Esophagus muscularis mucosa (tissue), 4 donors: ENCODE measurements around the gene DFFB. TPM values are rescaled to one million over a fixed set of nuclear protein-coding genes. Genes with fewer than 3 reads are reported as not detected.

Experiments used
- DNase-seq: peaks from one replicate; pipeline ENCODE4 v3.0.0-alpha.2; 2017; ENCODE audit errors: extremely low spot score
- H3K27ac ChIP-seq, 4 donors: fragments of 200-600 bp; sonication (generic); replicated peaks in 1 of 4; 1 replicate in 3 of 4; 2 replicates in 1 of 4; pipeline ENCODE4 v1.5.1; 2016 to 2019; ENCODE audit warnings: mild to moderate bottlenecking in 1 of 4
- H3K27me3 ChIP-seq, 4 donors: fragments of 200-600 bp; sonication (generic); one replicate each; pipeline versions ENCODE4 v1.5.1 to v1.6.0; 2016 to 2019
- H3K36me3 ChIP-seq, 4 donors: fragments of 200-600 bp; sonication (generic); one replicate each; pipeline ENCODE4 v1.5.1; 2016 to 2019
- H3K4me1 ChIP-seq, 4 donors: fragments of 200-600 bp; sonication (generic); one replicate each; pipeline ENCODE4 v1.5.1; 2016 to 2019
- H3K4me3 ChIP-seq, 4 donors: fragments of 200-600 bp; sonication (generic); 1 replicate in 2 of 4; 2 replicates in 2 of 4; pipeline ENCODE4 v1.5.1; 2016 to 2019; ENCODE audit warnings: mild to moderate bottlenecking in 4 of 4, moderate library complexity in 1 of 4
- H3K9me3 ChIP-seq, 4 donors: fragments of 200-600 bp; sonication (generic); 1 replicate in 3 of 4; 2 replicates in 1 of 4; pipeline ENCODE4 v1.5.1; 2016 to 2019
- CTCF ChIP-seq, 3 experiments: fragments of 200-600 bp in 2 of 3; fragments of 450-650 bp in 1 of 3; sonication (generic) in 2 of 3; IDR thresholded peaks; one replicate each; pipeline ENCODE4 v1.5.1; 2017 to 2019; ENCODE audit warnings: antibody characterized with exemption in 3 of 3, mild to moderate bottlenecking in 2 of 3, moderate library complexity in 1 of 3
- EP300 ChIP-seq: sonication (generic); formaldehyde crosslinking; IDR thresholded peaks from one replicate; pipeline ENCODE4 v1.6.1; 2017; ENCODE audit warnings: antibody characterized with exemption
- POLR2A ChIP-seq: fragments of 450-650 bp; IDR thresholded peaks from one replicate; pipeline ENCODE4 v1.6.1; 2017; ENCODE audit warnings: antibody characterized with exemption, moderate library complexity, mild to moderate bottlenecking, low read depth
- POLR2AphosphoS5 ChIP-seq, 2 donors: sonication (generic); formaldehyde crosslinking; IDR thresholded peaks; one replicate each; pipeline ENCODE4 v1.6.1; 2017; ENCODE audit warnings: antibody characterized with exemption in 2 of 2
- WGBS: methylation state at CpG from one replicate; pipeline ENCODE4 v1.1.5; 2018; 5-methylcytosine and 5-hydroxymethylcytosine counted together
- intact Hi-C: fragments of 100-400 bp; cut with DNase I; formaldehyde crosslinking; loops from one replicate; pipeline ENCODE4 v1.15.1; 2023
- total RNA-seq, 4 donors: library from RNA; depleted of rRNA; stranded (reverse); fragments of >200 nt; gene quantifications; one replicate each; pipeline versions ENCODE4 v1.1.0 to v1.2.1, GENCODE V29; 2016

The DFFB gene
- total RNA-seq, 4 donors from 2014 or later, result 5.0 to 13.4 (median 5.2) TPM

DNA sequence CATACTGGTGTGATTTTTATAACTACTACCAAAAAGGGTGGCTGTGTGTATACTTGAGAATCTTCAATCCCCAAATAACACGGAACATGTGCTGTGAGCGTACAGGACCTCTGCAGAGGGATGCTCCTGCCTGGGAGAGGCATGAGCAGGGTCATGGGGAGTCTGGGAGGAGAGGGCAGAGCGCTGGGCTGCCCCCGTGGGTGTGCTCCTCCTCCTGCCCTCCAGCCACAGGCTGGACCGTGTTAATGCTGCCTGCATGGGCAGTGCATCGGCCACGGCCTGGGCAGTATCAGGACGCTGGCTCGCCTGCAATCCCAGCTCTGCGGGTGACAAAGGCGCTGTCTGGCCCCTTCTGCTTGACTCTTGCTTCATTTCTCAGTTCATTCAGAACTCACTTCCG lies 6.4 kb upstream of the DFFB start:
- no peak for DNase-seq
- Histone ChIP-seq H3K4me1 (peaks cover 3 to 12% (median 8%) of the 10 kb centered on the region in 4 donors), H3K27ac (no peak overlapping the region), H3K9me3 (no peaks in the 10 kb centered on the region), H3K4me3 (no peak overlapping the region), H3K27me3 (no peaks in the 10 kb centered on the region), H3K36me3 (peaks cover 42 to 64% (median 50%) of the 10 kb centered on the region in 4 donors)
- intact Hi-C loops, result no loop called here
- TF ChIP-seq POLR2A, result no peak
- WGBS, result 86% methylated on average over 11 of the region's 12 CpGs

GRCh38 chr1:3851292-3851691 lies 6.0 kb upstream of the DFFB start:
- Histone ChIP-seq H3K27me3 (no peaks in the 10 kb centered on the region), H3K36me3 (peaks cover 42 to 59% (median 48%) of the 10 kb centered on the region in 4 donors), H3K4me1 (peaks cover 7 to 17% (median 12%) of the 10 kb centered on the region in 4 donors), H3K9me3 (no peaks in the 10 kb centered on the region), H3K4me3 (no peak overlapping the region), H3K27ac (no peak overlapping the region)
- intact Hi-C loops, result no loop called here
- no peak for DNase-seq
- no peak for TF ChIP-seq POLR2A
- no peak for TF ChIP-seq EP300
- no peak for TF ChIP-seq CTCF (IDR thresholded peaks at IDR 0.05)
- no peak for TF ChIP-seq POLR2AphosphoS5 (IDR thresholded peaks at IDR 0.05)
- 92% methylated on average over 6 of the region's 6 CpGs for WGBS

DNA sequence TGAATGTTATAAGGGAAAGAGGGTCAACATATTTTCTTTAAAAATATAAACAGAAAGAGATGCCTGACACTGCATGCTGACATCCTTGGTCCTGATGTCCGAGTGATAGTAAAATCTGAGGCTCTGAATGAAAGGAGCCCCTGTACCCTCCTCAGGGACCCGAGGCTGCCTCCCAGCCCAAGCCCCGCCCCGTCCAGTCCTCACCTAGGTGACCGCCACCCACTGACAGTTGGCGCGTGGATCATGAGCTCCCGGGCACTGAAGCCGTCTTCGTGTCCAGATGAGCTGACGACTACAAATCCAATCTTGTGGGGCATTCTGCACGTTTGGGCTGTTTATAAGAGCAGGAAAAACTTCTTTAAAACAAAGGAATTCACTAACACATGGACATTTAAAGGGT lies 5.2 kb upstream of the DFFB start:
- intact Hi-C loops, result no loop called here
- WGBS, result 87% methylated on average over 12 of the region's 12 CpGs
- DNase-seq, result no peak
- Histone ChIP-seq H3K27ac (no peak overlapping the region), H3K4me3 (no peak overlapping the region), H3K36me3 (peaks cover 35 to 51% (median 41%) of the 10 kb centered on the region in 4 donors), H3K4me1 (peaks cover 7 to 20% (median 14%) of the 10 kb centered on the region in 4 donors), H3K27me3 (no peaks in the 10 kb centered on the region), H3K9me3 (no peaks in the 10 kb centered on the region)
- no peak for TF ChIP-seq CTCF (IDR thresholded peaks at IDR 0.05)
- no peak for TF ChIP-seq EP300
- no peak for TF ChIP-seq POLR2A
- no peak for TF ChIP-seq POLR2AphosphoS5 (IDR thresholded peaks at IDR 0.05)

DNA sequence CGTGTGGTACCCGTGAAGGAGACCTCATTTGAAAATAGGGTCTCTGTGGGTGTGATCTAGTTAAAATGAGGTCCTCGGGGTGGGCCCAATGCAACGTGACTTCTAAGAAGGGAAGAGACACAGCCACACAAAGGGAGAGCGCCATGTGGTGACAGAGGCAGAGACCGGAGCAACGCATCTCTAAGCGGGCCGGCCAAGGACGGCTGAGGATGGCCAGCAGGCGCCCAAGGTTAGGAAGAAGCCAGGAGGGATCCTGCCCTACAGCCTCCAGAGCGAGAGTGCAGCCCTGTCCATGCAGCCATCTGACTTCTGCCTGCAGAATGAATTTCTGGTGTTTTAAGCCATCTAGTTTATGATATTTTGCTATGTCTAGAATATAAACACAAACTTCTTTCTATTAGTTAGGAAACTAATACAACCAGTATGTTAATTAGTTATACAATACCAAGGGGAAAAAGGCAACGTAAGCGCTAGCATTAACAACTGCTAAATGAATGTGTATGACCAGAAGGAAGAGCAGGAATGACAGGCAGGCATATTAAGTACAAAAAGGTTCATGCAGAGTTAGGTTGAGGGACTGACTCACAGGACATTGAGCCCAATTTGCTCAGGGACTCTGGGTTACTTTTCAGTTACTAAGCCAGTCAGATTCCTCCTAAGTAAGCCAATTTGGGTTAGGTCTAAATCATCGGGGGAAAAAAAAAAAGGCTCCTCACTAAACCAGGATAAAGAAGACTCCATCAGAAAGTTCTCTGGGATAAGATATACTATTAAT lies 4.4 kb upstream of the DFFB start:
- intact Hi-C loops, result no loop called here
- Histone ChIP-seq H3K27me3 (no peaks in the 10 kb centered on the region), H3K27ac (no peak overlapping the region), H3K36me3 (peaks cover 27 to 43% (median 33%) of the 10 kb centered on the region in 4 donors), H3K4me3 (no peak overlapping the region), H3K9me3 (no peaks in the 10 kb centered on the region), H3K4me1 (peaks cover 8 to 26% (median 18%) of the 10 kb centered on the region in 4 donors)
- no peak for DNase-seq
- 83% methylated on average over 15 of the region's 15 CpGs for WGBS
- TF ChIP-seq POLR2A, result no peak
- no peak for TF ChIP-seq CTCF (IDR thresholded peaks at IDR 0.05)
- TF ChIP-seq POLR2AphosphoS5 (IDR thresholded peaks at IDR 0.05), result no peak
- TF ChIP-seq EP300, result no peak

GRCh38 chr1:3857791-3858129 lies 484 bp downstream of the DFFB start:
- no peak for DNase-seq
- Histone ChIP-seq H3K36me3 (peaks cover 0 to 7% (median 4%) of the 10 kb centered on the region in 4 donors), H3K27ac (peak overlapping the region; percentile 80 to 84 (median 82)), H3K27me3 (no peaks in the 10 kb centered on the region), H3K4me1 (peaks cover 14 to 34% (median 27%) of the 10 kb centered on the region in 4 donors), H3K9me3 (no peaks in the 10 kb centered on the region), H3K4me3 (peak overlapping the region; percentile 81 to 97 (median 89))
- TF ChIP-seq POLR2A, result no peak
- no peak for TF ChIP-seq POLR2AphosphoS5 (IDR thresholded peaks at IDR 0.05)
- TF ChIP-seq CTCF (IDR thresholded peaks at IDR 0.05), result no peak
- no peak for TF ChIP-seq EP300
- WGBS, result 51% methylated on average over 3 of the region's 21 CpGs
- intact Hi-C loops, result loop anchor here (2.0 kb wide), 1 partner anchor 45 kb away; no protein-coding TSS in a partner anchor
